ENCODE measurements around the gene GSG1L.

The GSG1L gene

GRCh38 chr16:28062847-28063521 lies 530 bp downstream of the GSG1L start:
- DNase-seq (ENCODE audit: low spot score), result no peak

GRCh38 chr16:28062261-28062846 lies 1.2 kb downstream of the GSG1L start:
- DNase-seq (ENCODE audit: low spot score), result no peak

- no peak for DNase-seq (ENCODE audit: low spot score)
These were observed 2.0 kb downstream of the GSG1L start for GRCh38 chr16:28061352-28062101.

- no peak for DNase-seq (ENCODE audit: low spot score)
These were observed 3.5 kb downstream of the GSG1L start for GRCh38 chr16:28059841-28060575.

- no peak for DNase-seq (ENCODE audit: low spot score)
These were observed 4.5 kb downstream of the GSG1L start for GRCh38 chr16:28058839-28059589.

- no peak for DNase-seq (ENCODE audit: low spot score)
These were observed 5.6 kb downstream of the GSG1L start for GRCh38 chr16:28057949-28058348.

GRCh38 chr16:28053461-28053860 lies 10.1 kb downstream of the GSG1L start:
- DNase-seq (ENCODE audit: low spot score), result no peak

GRCh38 chr16:28052274-28053128 lies 11.0 kb downstream of the GSG1L start:
- no peak for DNase-seq (ENCODE audit: low spot score)

GRCh38 chr16:28051486-28051885 lies 12.0 kb downstream of the GSG1L start:
- no peak for DNase-seq (ENCODE audit: low spot score)

- DNase-seq (ENCODE audit: low spot score), result no peak
These were observed 20.7 kb downstream of the GSG1L start for GRCh38 chr16:28042811-28043210.

- DNase-seq (ENCODE audit: low spot score), result no peak
These were observed 21.9 kb downstream of the GSG1L start for GRCh38 chr16:28041615-28042014.

- no peak for DNase-seq (ENCODE audit: low spot score)
These were observed 23.5 kb downstream of the GSG1L start for GRCh38 chr16:28040039-28040438.

GRCh38 chr16:28039493-28039892 lies 24.0 kb downstream of the GSG1L start:
- no peak for DNase-seq (ENCODE audit: low spot score)

- no peak for DNase-seq (ENCODE audit: low spot score)
These were observed 25.1 kb downstream of the GSG1L start for GRCh38 chr16:28038409-28038808.

- DNase-seq (ENCODE audit: low spot score), result no peak
These were observed 27.6 kb downstream of the GSG1L start for GRCh38 chr16:28035866-28036393.

GRCh38 chr16:28033870-28034269 lies 29.6 kb downstream of the GSG1L start:
- DNase-seq (ENCODE audit: low spot score), result no peak

- no peak for DNase-seq (ENCODE audit: low spot score)
These were observed 34.0 kb downstream of the GSG1L start for GRCh38 chr16:28029387-28030002.

- no peak for DNase-seq (ENCODE audit: low spot score)
These were observed 36.5 kb downstream of the GSG1L start for GRCh38 chr16:28027055-28027454.

- no peak for DNase-seq (ENCODE audit: low spot score)
These were observed 37.9 kb downstream of the GSG1L start for GRCh38 chr16:28025631-28026030.

GRCh38 chr16:28019218-28019617 lies 44.3 kb downstream of the GSG1L start:
- DNase-seq (ENCODE audit: low spot score), result no peak

Data from kidney tubule cell (primary cell).